IMR-90 (cell line): Measurements from ENCODE around the gene CCKAR. TPM values are rescaled to one million over a fixed set of nuclear protein-coding genes. Genes with fewer than 3 reads are reported as not detected.

Experiments
- ATAC-seq: fragments of 200-7000 bp; cut with Tn5 transposase; 2 replicates; pipeline ENCODE4 v1.9.1; 2020; ENCODE audit warnings: low read depth, mild to moderate bottlenecking, moderate library complexity
- BruUV-seq: library from RNA; stranded (reverse); fragments of 400-500 nt; replicated peaks from 2 replicates; lab custom pipeline; 2021; lab: Mats Ljungman, UMichigan
- CTCF ChIA-PET: fragments of 300-600 bp; formaldehyde crosslinking; extraction: SDS; loops from one replicate; lab custom pipeline; 2021; ENCODE audit warnings: antibody characterized with exemption; lab: Yijun Ruan, JAX
- POLR2A ChIA-PET: fragments of 300-600 bp; sonication (Branson Sonifier 250); formaldehyde crosslinking; loops from one replicate; lab custom pipeline; 2022; ENCODE audit warnings: antibody characterized with exemption; ENCODE audit not compliant: unreplicated experiment; lab: Charles Lee
- DNase-seq: peaks from one replicate; pipeline ENCODE4 v3.0.0; 2013
- H2AFZ ChIP-seq: replicated peaks from 2 replicates; pipeline ENCODE3; 2013; ENCODE audit warnings: low read length, mild to moderate bottlenecking; ENCODE audit not compliant: poor library complexity
- H2AK5ac ChIP-seq: 2 replicates; pipeline ENCODE4 v1.6.1; 2013; ENCODE audit warnings: low read depth, low read length, inconsistent platforms
- H2AK9ac ChIP-seq: replicated peaks from 2 replicates; pipeline ENCODE3; 2013; ENCODE audit warnings: mild to moderate bottlenecking, low read depth, low read length, moderate library complexity; ENCODE audit not compliant: poor library complexity
- H2BK120ac ChIP-seq: 2 replicates; pipeline ENCODE4 v1.6.1; 2013; ENCODE audit warnings: low read depth, low read length, inconsistent platforms
- H2BK15ac ChIP-seq: 3 replicates; pipeline ENCODE4 v1.6.1; 2013; ENCODE audit warnings: low read depth, low read length, inconsistent platforms
- H2BK20ac ChIP-seq: 2 replicates; pipeline ENCODE4 v1.6.1; 2013; ENCODE audit warnings: low read depth, mild to moderate bottlenecking, inconsistent platforms, low read length, moderate library complexity
- H2BK5ac ChIP-seq: 2 replicates; pipeline ENCODE4 v1.6.1; 2013; ENCODE audit warnings: mild to moderate bottlenecking, low read depth, low read length, inconsistent platforms; ENCODE audit not compliant: poor library complexity, severe bottlenecking
- H3K14ac ChIP-seq: replicated peaks from 2 replicates; pipeline ENCODE4 v1.6.1; 2013; ENCODE audit warnings: low read depth, low read length, inconsistent platforms
- H3K18ac ChIP-seq: 2 replicates; pipeline ENCODE4 v1.6.1; 2013; ENCODE audit warnings: low read depth, low read length, control low read depth
- H3K23ac ChIP-seq: 2 replicates; pipeline ENCODE4 v1.6.1; 2013; ENCODE audit warnings: low read depth, low read length, inconsistent platforms
- H3K27ac ChIP-seq: 2 replicates; pipeline ENCODE4 v1.5.1; 2013; ENCODE audit warnings: mild to moderate bottlenecking, control low read depth, low read length; ENCODE audit not compliant: insufficient read depth
- H3K27me3 ChIP-seq: 2 replicates; pipeline ENCODE4 v1.6.1; 2013; ENCODE audit warnings: low read length; ENCODE audit not compliant: control insufficient read depth, insufficient read depth
- H3K36me3 ChIP-seq: 2 replicates; pipeline ENCODE4 v1.6.1; 2013; ENCODE audit warnings: low read length, mixed read lengths; ENCODE audit not compliant: control insufficient read depth, insufficient read depth
- H3K4ac ChIP-seq: 2 replicates; pipeline ENCODE4 v1.6.1; 2013; ENCODE audit warnings: low read depth, low read length, inconsistent platforms
- H3K4me1 ChIP-seq: 2 replicates; pipeline ENCODE4 v1.6.1; 2013; ENCODE audit warnings: low read length, mixed read lengths; ENCODE audit not compliant: control insufficient read depth, insufficient read depth
- H3K4me2 ChIP-seq: 2 replicates; pipeline ENCODE4 v1.6.1; 2013; ENCODE audit warnings: low read depth, mild to moderate bottlenecking, control low read depth, low read length, moderate library complexity
- H3K4me3 ChIP-seq: 2 replicates; pipeline ENCODE4 v1.5.1; 2013; ENCODE audit warnings: low read depth, mild to moderate bottlenecking, control low read depth, low read length, moderate library complexity; ENCODE audit not compliant: insufficient read depth
- H3K56ac ChIP-seq: 2 replicates; pipeline ENCODE4 v1.6.1; 2013; ENCODE audit warnings: low read length, inconsistent platforms; ENCODE audit not compliant: insufficient read depth; ENCODE audit errors: extremely low read depth
- H3K79me1 ChIP-seq, 2 experiments: 2 replicates each; pipeline ENCODE4 v1.6.1; 2013; ENCODE audit warnings: low read length in 2 of 2, inconsistent platforms in 1 of 2, low read depth in 1 of 2
- H3K9ac ChIP-seq: 2 replicates; pipeline ENCODE4 v1.6.1; 2013; ENCODE audit warnings: low read depth, low read length, control low read depth
- H3K9me1 ChIP-seq: 2 replicates; pipeline ENCODE4 v1.6.1; 2013; ENCODE audit warnings: low read length, inconsistent platforms; ENCODE audit not compliant: insufficient read depth
- H3K9me3 ChIP-seq: 2 replicates; pipeline ENCODE4 v1.6.1; 2013; ENCODE audit warnings: low read length; ENCODE audit not compliant: control insufficient read depth, insufficient read depth
- H4K20me1 ChIP-seq: 2 replicates; pipeline ENCODE4 v1.6.1; 2013; ENCODE audit warnings: low read length, inconsistent platforms; ENCODE audit not compliant: insufficient read depth
- H4K5ac ChIP-seq: 2 replicates; pipeline ENCODE4 v1.6.1; 2013; ENCODE audit warnings: mild to moderate bottlenecking, low read depth, low read length, control low read depth
- H4K8ac ChIP-seq, 2 experiments: 2 replicates each; pipeline ENCODE4 v1.6.1; 2013; ENCODE audit warnings: low read depth in 2 of 2, low read length in 2 of 2, control low read depth in 1 of 2, inconsistent platforms in 1 of 2
- H4K91ac ChIP-seq: 2 replicates; pipeline ENCODE4 v1.6.1; 2013; ENCODE audit warnings: low read depth, low read length, inconsistent platforms; ENCODE audit not compliant: insufficient read depth
- MAZ ChIP-seq: IDR thresholded peaks from 2 replicates; pipeline ENCODE4 v1.6.1; 2012; ENCODE audit warnings: low read depth, mild to moderate bottlenecking, low read length, improper control_type of control experiment, moderate library complexity, borderline replicate concordance
- POLR2A ChIP-seq: IDR thresholded peaks from 2 replicates; pipeline ENCODE4 v1.6.1; 2012; ENCODE audit warnings: mild to moderate bottlenecking, low read depth, low read length
- WGBS, 2 experiments: methylation state at CpG; one replicate each; pipeline versions ENCODE4 v1.1.5 to v1.1.7; 2013; ENCODE audit warnings: missing lambda C conversion rate in 2 of 2; ENCODE audit not compliant: insufficient read length in 1 of 2; ENCODE audit errors: extremely low coverage in 2 of 2; 5-methylcytosine and 5-hydroxymethylcytosine counted together
- dilution Hi-C: fragments of 300-500 bp; cut with HindIII; formaldehyde crosslinking; loops from one replicate; pipeline ENCODE4 v1.14.3; 2018; ENCODE audit warnings: low sequenced_read_pairs; ENCODE audit not compliant: unreplicated experiment
- in situ Hi-C: fragments of 300-500 bp; cut with MboI; formaldehyde crosslinking; loops from 3 replicates; pipeline ENCODE4 v1.14.3; 2019; ENCODE audit warnings: low sequenced_read_pairs, inconsistent platforms, mixed read lengths
- intact Hi-C: fragments of 100-400 bp; cut with micrococcal nuclease; formaldehyde crosslinking; loops from 2 replicates; pipeline ENCODE4 v1.10.0; 2022
- polyA plus RNA-seq, 3 experiments: library from polyadenylated mRNA; depleted of rRNA; stranded (reverse); fragments of >200 nt; gene quantifications; 2 replicates each; pipeline ENCODE4 v1.2.3, GENCODE V29; 2012; ENCODE audit warnings: low replicate concordance in 1 of 3
- total RNA-seq: library from RNA; depleted of rRNA; stranded (reverse); fragments of >200 nt; gene quantifications from 2 replicates; pipeline ENCODE4 v1.2.3, GENCODE V29; 2012

CCKAR gene
- total and polyA plus RNA-seq, 2 of the 4 experiments (the other 2 are of a cell fraction): not detected

GRCh38 chr4:26529479-26529878, 39.2 kb upstream of the CCKAR start:
- Histone ChIP-seq H3K9me3 (peaks cover 2% of the 10 kb centered on the region; the same call in 1 of the 2 replicates), H3K4ac (no peak overlapping the region), H2BK120ac (no peak overlapping the region), H3K56ac (no peak overlapping the region), H2AK9ac (no peak overlapping the region), H3K23ac (no peak overlapping the region), H2AK5ac (no peak overlapping the region), H2BK15ac (no peak overlapping the region), H2BK5ac (no peak overlapping the region), H3K27ac (no peak overlapping the region), H3K9ac (no peak overlapping the region), H3K4me1 (peaks cover 5% of the 10 kb centered on the region), H3K79me1 (no peaks in the 10 kb centered on the region), H2AFZ (no peak overlapping the region), H3K14ac (no peak overlapping the region), H3K27me3 (no peaks in the 10 kb centered on the region), H4K8ac (no peak overlapping the region), H3K18ac (no peak overlapping the region), H3K4me2 (no peak overlapping the region), H4K5ac (no peak overlapping the region), H4K20me1 (no peaks in the 10 kb centered on the region), H3K9me1 (peaks cover 7% of the 10 kb centered on the region), H4K91ac (no peak overlapping the region), H3K4me3 (no peak overlapping the region), H2BK20ac (no peak overlapping the region), H3K36me3 (no peaks in the 10 kb centered on the region)
- POLR2A ChIA-PET: no interaction called here
- DNase-seq: no peak
- TF ChIP-seq POLR2A (no peak), MAZ (no peak)
- in situ Hi-C loops (no loop called here), dilution Hi-C loops (no loop called here), intact Hi-C loops (no loop called here)
- no CpG with 5 or more reads among the region's 5 CpGs for WGBS, 2 experiments
- BruUV-seq: no TSS peak
- CTCF ChIA-PET: interaction anchor here (0.6 kb wide), 1 partner anchor 37 kb away, joined by 5 read pairs; no protein-coding TSS in a partner anchor
- ATAC-seq: no peak
